Spleen (tissue), 11 donors: ENCODE data around the gene INPP4B. TPM values are rescaled to one million over a fixed set of nuclear protein-coding genes. Genes with fewer than 3 reads are reported as not detected.

Source experiments
- DNase-seq: peaks from one replicate; pipeline ENCODE4 v3.0.0-alpha.2; 2020
- H3K27ac ChIP-seq, 8 donors: fragments of 200-600 bp; sonication (generic) in 7 of 8; 1 replicate in 4 of 8; 2 replicates in 4 of 8; pipeline versions ENCODE4 v1.5.0 to v1.8.0; 2016 to 2021; ENCODE audit warnings: inconsistent platforms in 4 of 8, mild to moderate bottlenecking in 4 of 8, moderate library complexity in 1 of 8
- H3K27me3 ChIP-seq, 7 donors: fragments of 200-600 bp; sonication (generic) in 6 of 7; replicated peaks in 1 of 7; 1 replicate in 4 of 7; 2 replicates in 3 of 7; pipeline versions ENCODE4 v1.5.0 to v1.8.0; 2016 to 2021; ENCODE audit warnings: inconsistent platforms in 3 of 7, mild to moderate bottlenecking in 1 of 7
- H3K36me3 ChIP-seq, 6 donors: fragments of 200-600 bp; sonication (generic) in 5 of 6; 1 replicate in 4 of 6; 2 replicates in 2 of 6; pipeline versions ENCODE4 v1.5.0 to v1.8.0; 2016 to 2021; ENCODE audit warnings: inconsistent platforms in 2 of 6
- H3K4me1 ChIP-seq, 6 donors: fragments of 200-600 bp; sonication (generic) in 5 of 6; 1 replicate in 3 of 6; 2 replicates in 3 of 6; pipeline versions ENCODE4 v1.5.0 to v1.8.0; 2016 to 2021; ENCODE audit warnings: inconsistent platforms in 3 of 6
- H3K4me3 ChIP-seq, 8 donors: fragments of 200-600 bp; sonication (generic) in 7 of 8; 1 replicate in 4 of 8; 2 replicates in 4 of 8; pipeline versions ENCODE4 v1.5.0 to v1.8.0; 2016 to 2021; ENCODE audit warnings: inconsistent platforms in 4 of 8, mild to moderate bottlenecking in 4 of 8, moderate library complexity in 2 of 8
- H3K9me3 ChIP-seq, 8 donors: fragments of 200-600 bp; sonication (generic) in 7 of 8; 1 replicate in 4 of 8; 2 replicates in 4 of 8; pipeline versions ENCODE4 v1.5.0 to v1.8.0; 2016 to 2021; ENCODE audit warnings: inconsistent platforms in 4 of 8
- CTCF ChIP-seq, 11 experiments: fragments of 200-600 bp in 7 of 11; fragments of 450-650 bp in 4 of 11; sonication (generic) in 4 of 11; IDR thresholded peaks in 8 of 11; conservative IDR thresholded peaks in 3 of 11; 1 replicate in 7 of 11; 2 replicates in 4 of 11; pipeline versions ENCODE4 v1.4.0 to v1.8.0; 2016 to 2021; ENCODE audit warnings: antibody characterized with exemption in 11 of 11, inconsistent platforms in 4 of 11, mild to moderate bottlenecking in 1 of 11
- POLR2A ChIP-seq, 3 donors: fragments of 450-650 bp; IDR thresholded peaks; one replicate each; pipeline ENCODE4 v1.5.1; 2017; ENCODE audit warnings: antibody characterized with exemption in 3 of 3, mild to moderate bottlenecking in 1 of 3
- POLR2AphosphoS5 ChIP-seq, 3 donors: sonication (generic); formaldehyde crosslinking; IDR thresholded peaks; one replicate each; pipeline ENCODE4 v1.5.1; 2017; ENCODE audit warnings: antibody characterized with exemption in 3 of 3
- WGBS, 5 donors: extraction: QIAGEN DNeasy Blood & Tissue Kit in 3 of 5; methylation state at CpG; one replicate each; pipeline versions ENCODE4 v1.1.5 to v1.1.7; 2013 to 2018; 5-methylcytosine and 5-hydroxymethylcytosine counted together
- intact Hi-C: fragments of 100-400 bp; cut with DNase I; formaldehyde crosslinking; loops from one replicate; pipeline ENCODE4 v1.15.0; 2023; ENCODE audit warnings: low total_unique reads
- polyA plus RNA-seq, 3 donors: library from polyadenylated mRNA; stranded (reverse); fragments of 200-250 nt; gene quantifications; one replicate each; pipeline ENCODE4 v1.2.1, GENCODE V29; 2013
- total RNA-seq, 7 donors: library from RNA; depleted of rRNA in 3 of 7; stranded (reverse); fragments of >200 nt in 3 of 7; fragmentation: NEBNext Ultra II Directional in 4 of 7; extraction: Animal tissue kit (Norgen Biotek cat#: 25700) in 4 of 7; gene quantifications; one replicate each; pipeline versions ENCODE4 v1.1.0 to v1.2.1, GENCODE V29; 2016 to 2021
- donor health status: healthy with polysubstance abuse.
- donor health status: DM: no; HTN: no; CAD: no; lungs with moderate emphysema.
- donor health status: DM: no; HTN: no; CAD: no.
- donor health status: Bipolar disorder and iron deficiency.
- donor health status: healthy.
- donor health status: DM: no; HTN: no; CAD: no.
- donor health status: DM: yes; HTN: yes; CAD: no.

The INPP4B gene
- total and polyA plus RNA-seq, 10 donors = 0.78 to 31.6 (median 26.8) TPM

DNA sequence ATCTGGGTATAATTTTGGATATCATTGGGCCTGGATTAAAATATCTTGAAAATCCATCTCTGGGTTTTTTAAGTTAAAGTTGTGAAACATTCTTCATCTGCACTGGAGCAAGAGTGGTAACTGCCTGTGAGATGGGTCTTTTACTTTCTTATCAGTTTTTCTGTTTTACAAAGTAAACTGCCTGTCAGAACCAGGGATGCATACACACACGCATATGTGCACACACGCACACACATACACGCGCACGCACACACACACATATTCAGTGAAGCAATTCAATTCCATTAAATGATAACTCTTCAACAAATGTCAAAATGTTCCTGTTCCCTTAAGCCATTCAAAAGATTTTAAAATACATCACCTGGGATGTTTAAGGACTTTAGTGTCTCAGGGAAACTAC, 515.8 kb downstream of the INPP4B start:
- Histone ChIP-seq H3K9me3 (no peaks in the 10 kb centered on the region), H3K27ac (peak overlapping the region in 6 of 8 donors; percentile 29 to 67 (median 50)), H3K4me1 (peaks cover 0 to 25% (median 0%) of the 10 kb centered on the region in 6 donors), H3K4me3 (no peak overlapping the region), H3K27me3 (no peaks in the 10 kb centered on the region), H3K36me3 (no peaks in the 10 kb centered on the region)
- TF ChIP-seq POLR2A (IDR thresholded peaks at IDR 0.05) (no peak), POLR2AphosphoS5 (IDR thresholded peaks at IDR 0.05) (no peak), CTCF (IDR thresholded peaks at IDR 0.05 in 8 of 11, conservative IDR thresholded peaks at IDR 0.05 in 3 of 11) (no peak)
- 91 to 98% (median 97%) methylated on average over 5 of the region's 5 CpGs for WGBS, 5 donors
- intact Hi-C loops = no loop called here
- DNase-seq = no peak

GRCh38 chr4:142329313-142329712, 516.8 kb downstream of the INPP4B start:
- no peaks in the 10 kb centered on the region for H3K9me3 ChIP-seq
- TF ChIP-seq POLR2A (IDR thresholded peaks at IDR 0.05) (no peak), POLR2AphosphoS5 (IDR thresholded peaks at IDR 0.05) (no peak), CTCF (IDR thresholded peaks at IDR 0.05 in 8 of 11, conservative IDR thresholded peaks at IDR 0.05 in 3 of 11) (no peak)
- H3K4me3 ChIP-seq = no peak overlapping the region
- peak overlapping the region in 2 of 8 donors; percentile 40 to 54 for H3K27ac ChIP-seq
- intact Hi-C loops = no loop called here
- H3K36me3 ChIP-seq = no peaks in the 10 kb centered on the region
- no peaks in the 10 kb centered on the region for H3K27me3 ChIP-seq
- peaks cover 0 to 25% (median 3%) of the 10 kb centered on the region in 6 donors for H3K4me1 ChIP-seq
- DNase-seq = no peak
- WGBS, 5 donors = 53 to 74% (median 59%) methylated on average over 1 of the region's 1 CpG

- intact Hi-C loops = no loop called here
These were observed 519.9 kb downstream of the INPP4B start for GRCh38 chr4:142326181-142326580.

GRCh38 chr4:142324572-142324971, 521.5 kb downstream of the INPP4B start:
- peaks cover 0 to 10% (median 0%) of the 10 kb centered on the region in 8 donors for H3K9me3 ChIP-seq
- H3K36me3 ChIP-seq = no peaks in the 10 kb centered on the region
- no peak overlapping the region for H3K27ac ChIP-seq
- no peak for DNase-seq
- no peaks in the 10 kb centered on the region for H3K27me3 ChIP-seq
- WGBS, 5 donors = 50 to 76% (median 58%) methylated on average over 1 of the region's 1 CpG
- TF ChIP-seq POLR2A (IDR thresholded peaks at IDR 0.05) (no peak), CTCF (IDR thresholded peaks at IDR 0.05 in 8 of 11, conservative IDR thresholded peaks at IDR 0.05 in 3 of 11) (no peak), POLR2AphosphoS5 (IDR thresholded peaks at IDR 0.05) (no peak)
- intact Hi-C loops = no loop called here
- H3K4me1 ChIP-seq = peaks cover 0 to 8% (median under 1%) of the 10 kb centered on the region in 6 donors
- no peak overlapping the region for H3K4me3 ChIP-seq

More at GRCh38 chr4:142326181-142326580, 519.9 kb downstream of the INPP4B start:
- Histone ChIP-seq H3K27me3 (no peaks in the 10 kb centered on the region), H3K9me3 (peaks cover 0 to 5% (median 0%) of the 10 kb centered on the region in 8 donors), H3K36me3 (no peaks in the 10 kb centered on the region), H3K4me1 (peaks cover 0 to 23% (median 3%) of the 10 kb centered on the region in 6 donors), H3K4me3 (no peak overlapping the region), H3K27ac (no peak overlapping the region)
- 90 to 96% (median 94%) methylated on average over 4 of the region's 4 CpGs for WGBS, 5 donors
- TF ChIP-seq POLR2A (IDR thresholded peaks at IDR 0.05) = no peak
- no peak for TF ChIP-seq CTCF (IDR thresholded peaks at IDR 0.05 in 8 of 11, conservative IDR thresholded peaks at IDR 0.05 in 3 of 11)
- no peak for TF ChIP-seq POLR2AphosphoS5 (IDR thresholded peaks at IDR 0.05)
- no peak for DNase-seq
